Small intestine (tissue), 4 donors: Measurements from ENCODE around the gene FANCM. TPM values are rescaled to one million over a fixed set of nuclear protein-coding genes. Genes with fewer than 3 reads are reported as not detected.

Source experiments
- polyA plus RNA-seq, 4 donors: library from polyadenylated mRNA; stranded (reverse) in 3 of 4; unstranded in 1 of 4; fragments of 200-250 nt in 3 of 4; fragments of 120-200 nt in 1 of 4; gene quantifications; one replicate each; pipeline versions ENCODE4 v1.2.1 to v1.2.3, GENCODE V29; 2013
- donor health status: healthy with polysubstance abuse.
- donor health status: Bipolar disorder and iron deficiency.
- donor health status: healthy.

FANCM gene
- polyA plus RNA-seq, 4 donors = 0.81 to 4.4 (median 2.1) TPM

Other genes starting within 250 kb of the FANCM start
- gene KLHL28, start 174.0 kb upstream of the FANCM start, polyA plus RNA-seq = 10 to 100 TPM in 1 of 4 donors, 1 to 10 TPM in 3; 2.7 to 15.3 (median 3.0) TPM
- gene TOGARAM1, start 173.7 kb upstream of the FANCM start, polyA plus RNA-seq = 10 to 100 TPM in 2 of 4 donors, 1 to 10 TPM in 2; 2.4 to 22.1 (median 7.9) TPM
- gene PRPF39, start 51.8 kb upstream of the FANCM start, polyA plus RNA-seq = 10 to 100 TPM; 12.1 to 59.9 (median 32.0) TPM
- gene FKBP3, start 1.4 kb upstream of the FANCM start, polyA plus RNA-seq = 100 to 1,000 TPM in 2 of 4 donors, 10 to 100 TPM in 2; 79.6 to 134 (median 101) TPM
- 10 to 100 TPM in 2 of 4 donors, 1 to 10 TPM in 2; 3.6 to 28.1 (median 8.5) TPM for gene MIS18BP1, start 117.3 kb downstream of the FANCM start, polyA plus RNA-seq